Esophagus muscularis mucosa (tissue), 4 donors: Measurements from ENCODE around the gene RFTN1. TPM values are rescaled to one million over a fixed set of nuclear protein-coding genes. Genes with fewer than 3 reads are reported as not detected.
A peak's percentile ranks its signal among the peaks of the same experiment; 100 is the strongest.

Experiments
- DNase-seq: peaks from one replicate; pipeline ENCODE4 v3.0.0-alpha.2; 2017; ENCODE audit errors: extremely low spot score
- H3K27ac ChIP-seq, 4 donors: fragments of 200-600 bp; sonication (generic); replicated peaks in 1 of 4; 1 replicate in 3 of 4; 2 replicates in 1 of 4; pipeline ENCODE4 v1.5.1; 2016 to 2019; ENCODE audit warnings: mild to moderate bottlenecking in 1 of 4
- H3K27me3 ChIP-seq, 4 donors: fragments of 200-600 bp; sonication (generic); one replicate each; pipeline versions ENCODE4 v1.5.1 to v1.6.0; 2016 to 2019
- H3K36me3 ChIP-seq, 4 donors: fragments of 200-600 bp; sonication (generic); one replicate each; pipeline ENCODE4 v1.5.1; 2016 to 2019
- H3K4me1 ChIP-seq, 4 donors: fragments of 200-600 bp; sonication (generic); one replicate each; pipeline ENCODE4 v1.5.1; 2016 to 2019
- H3K4me3 ChIP-seq, 4 donors: fragments of 200-600 bp; sonication (generic); 1 replicate in 2 of 4; 2 replicates in 2 of 4; pipeline ENCODE4 v1.5.1; 2016 to 2019; ENCODE audit warnings: mild to moderate bottlenecking in 4 of 4, moderate library complexity in 1 of 4
- H3K9me3 ChIP-seq, 4 donors: fragments of 200-600 bp; sonication (generic); 1 replicate in 3 of 4; 2 replicates in 1 of 4; pipeline ENCODE4 v1.5.1; 2016 to 2019
- CTCF ChIP-seq, 3 experiments: fragments of 200-600 bp in 2 of 3; fragments of 450-650 bp in 1 of 3; sonication (generic) in 2 of 3; IDR thresholded peaks; one replicate each; pipeline ENCODE4 v1.5.1; 2017 to 2019; ENCODE audit warnings: antibody characterized with exemption in 3 of 3, mild to moderate bottlenecking in 2 of 3, moderate library complexity in 1 of 3
- EP300 ChIP-seq: sonication (generic); formaldehyde crosslinking; IDR thresholded peaks from one replicate; pipeline ENCODE4 v1.6.1; 2017; ENCODE audit warnings: antibody characterized with exemption
- POLR2A ChIP-seq: fragments of 450-650 bp; IDR thresholded peaks from one replicate; pipeline ENCODE4 v1.6.1; 2017; ENCODE audit warnings: antibody characterized with exemption, moderate library complexity, mild to moderate bottlenecking, low read depth
- POLR2AphosphoS5 ChIP-seq, 2 donors: sonication (generic); formaldehyde crosslinking; IDR thresholded peaks; one replicate each; pipeline ENCODE4 v1.6.1; 2017; ENCODE audit warnings: antibody characterized with exemption in 2 of 2
- WGBS: methylation state at CpG from one replicate; pipeline ENCODE4 v1.1.5; 2018; 5-methylcytosine and 5-hydroxymethylcytosine counted together
- intact Hi-C: fragments of 100-400 bp; cut with DNase I; formaldehyde crosslinking; loops from one replicate; pipeline ENCODE4 v1.15.1; 2023
- total RNA-seq, 4 donors: library from RNA; depleted of rRNA; stranded (reverse); fragments of >200 nt; gene quantifications; one replicate each; pipeline versions ENCODE4 v1.1.0 to v1.2.1, GENCODE V29; 2016

Gene RFTN1
- total RNA-seq, 4 donors from 2014 or later = 79.7 to 142 (median 104) TPM

GRCh38 chr3:16455966-16456365 lies 57.5 kb downstream of the RFTN1 start:
- H3K9me3 ChIP-seq = no peaks in the 10 kb centered on the region
- no peaks in the 10 kb centered on the region for H3K27me3 ChIP-seq
- intact Hi-C loops = no loop called here
- H3K36me3 ChIP-seq = no peaks in the 10 kb centered on the region
- 88% methylated on average over 8 of the region's 8 CpGs for WGBS
- no peak for TF ChIP-seq CTCF (IDR thresholded peaks at IDR 0.05)
- TF ChIP-seq POLR2AphosphoS5 (IDR thresholded peaks at IDR 0.05) = no peak
- TF ChIP-seq POLR2A = no peak
- TF ChIP-seq EP300 = no peak
- no peak overlapping the region for H3K4me3 ChIP-seq
- peak overlapping the region in 1 of 4 donors; percentile 35 for H3K27ac ChIP-seq
- no peak for DNase-seq
- peaks cover 0 to 36% (median 32%) of the 10 kb centered on the region in 4 donors for H3K4me1 ChIP-seq

DNA sequence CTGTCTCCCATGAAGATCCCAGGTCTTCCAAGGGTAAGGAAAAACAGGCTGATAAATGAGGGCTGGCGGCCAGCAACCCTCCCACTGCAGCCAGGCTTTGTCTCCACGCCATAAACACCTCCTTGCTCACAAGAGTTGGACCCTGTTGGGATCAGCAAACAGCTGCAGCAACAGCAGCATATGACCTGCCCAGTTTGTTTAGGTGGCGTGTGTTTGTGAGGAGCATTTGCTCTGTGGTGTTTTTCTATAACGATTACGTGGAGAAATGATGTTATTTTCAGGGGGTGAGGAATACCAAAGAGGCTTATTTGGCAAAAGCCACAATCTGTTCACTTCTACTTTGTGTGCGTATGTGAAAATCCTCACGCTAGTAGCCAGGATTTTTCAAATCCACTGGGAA lies 58.5 kb downstream of the RFTN1 start:
- Histone ChIP-seq H3K36me3 (no peaks in the 10 kb centered on the region), H3K4me3 (no peak overlapping the region), H3K4me1 (peaks cover under 1 to 39% (median 35%) of the 10 kb centered on the region in 4 donors), H3K27me3 (no peaks in the 10 kb centered on the region), H3K9me3 (no peaks in the 10 kb centered on the region), H3K27ac (peak overlapping the region in 3 of 4 donors; percentile 3 to 53 (median 38))
- intact Hi-C loops = no loop called here
- WGBS = 65% methylated on average over 7 of the region's 7 CpGs
- no peak for DNase-seq
- TF ChIP-seq POLR2AphosphoS5 (IDR thresholded peaks at IDR 0.05) (no peak), CTCF (IDR thresholded peaks at IDR 0.05) (no peak), POLR2A (no peak)

- no peak overlapping the region for H3K27ac ChIP-seq
- H3K4me3 ChIP-seq = no peak overlapping the region
- H3K27me3 ChIP-seq = no peaks in the 10 kb centered on the region
- H3K4me1 ChIP-seq = peaks cover 13 to 64% (median 59%) of the 10 kb centered on the region in 4 donors
- H3K36me3 ChIP-seq = no peaks in the 10 kb centered on the region
- no peaks in the 10 kb centered on the region for H3K9me3 ChIP-seq
- intact Hi-C loops = no loop called here
- no peak for DNase-seq
- 82% methylated on average over 4 of the region's 4 CpGs for WGBS
- TF ChIP-seq POLR2AphosphoS5 (IDR thresholded peaks at IDR 0.05) (no peak), EP300 (no peak), POLR2A (no peak), CTCF (IDR thresholded peaks at IDR 0.05) (no peak)
These were observed 61.2 kb downstream of the RFTN1 start for GRCh38 chr3:16452261-16452660.

DNA sequence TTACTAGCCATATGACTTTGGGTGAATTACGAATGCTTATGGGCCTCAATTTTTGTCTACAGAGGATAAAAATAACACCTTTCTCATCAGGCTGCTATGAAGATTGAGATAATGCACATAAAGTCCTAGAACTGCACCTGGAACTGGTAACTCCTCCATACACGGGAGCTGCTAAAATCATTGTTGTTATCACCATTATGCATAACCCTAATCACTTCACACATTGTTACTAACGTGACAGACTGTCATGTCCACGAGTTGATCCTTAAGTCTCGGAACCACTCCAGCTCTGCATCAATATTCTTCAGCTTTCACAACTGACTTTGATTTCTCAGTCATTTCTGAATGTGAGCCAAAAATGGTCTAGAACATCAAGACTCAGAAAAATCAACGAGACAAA lies 64.1 kb downstream of the RFTN1 start:
- peaks cover 13 to 41% (median 38%) of the 10 kb centered on the region in 4 donors for H3K4me1 ChIP-seq
- no peaks in the 10 kb centered on the region for H3K36me3 ChIP-seq
- WGBS = 66% methylated on average over 6 of the region's 6 CpGs
- intact Hi-C loops = no loop called here
- no peaks in the 10 kb centered on the region for H3K27me3 ChIP-seq
- peak overlapping the region; percentile 68 to 76 (median 73) for H3K27ac ChIP-seq
- TF ChIP-seq POLR2AphosphoS5 (IDR thresholded peaks at IDR 0.05) (no peak), EP300 (no peak), CTCF (IDR thresholded peaks at IDR 0.05) (no peak)
- H3K9me3 ChIP-seq = no peaks in the 10 kb centered on the region
- no peak for DNase-seq
- no peak overlapping the region for H3K4me3 ChIP-seq

DNA sequence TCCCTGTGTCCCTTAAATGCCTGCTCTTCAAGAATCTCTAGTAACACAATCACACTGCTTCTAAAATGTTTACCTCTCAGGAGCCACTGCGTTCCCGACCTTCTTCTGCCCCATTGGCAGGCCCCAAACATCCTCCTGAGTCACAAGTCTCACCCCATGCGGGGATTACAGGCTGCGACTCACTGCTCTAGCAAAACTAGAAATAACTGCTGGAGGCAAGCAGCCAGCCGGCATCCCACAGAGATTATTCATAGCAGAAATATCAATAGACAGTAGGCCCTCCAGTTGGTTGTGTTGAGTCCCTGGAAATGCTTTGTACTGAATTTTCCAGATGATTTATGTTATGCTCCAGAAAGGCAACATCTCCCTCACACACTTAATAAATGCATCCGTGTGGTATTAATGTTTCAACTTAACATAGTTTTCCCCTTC lies 64.8 kb downstream of the RFTN1 start:
- WGBS = 11% methylated on average over 6 of the region's 6 CpGs
- Histone ChIP-seq H3K36me3 (no peaks in the 10 kb centered on the region), H3K4me3 (no peak overlapping the region), H3K9me3 (no peaks in the 10 kb centered on the region), H3K27ac (peak overlapping the region; percentile 68 to 76 (median 73)), H3K4me1 (peaks cover 13 to 37% (median 34%) of the 10 kb centered on the region in 4 donors), H3K27me3 (no peaks in the 10 kb centered on the region)
- intact Hi-C loops = no loop called here
- no peak for DNase-seq
- TF ChIP-seq POLR2AphosphoS5 (IDR thresholded peaks at IDR 0.05) (peak; percentile 71 to 74), EP300 (no peak)
